Head of caudate nucleus (tissue), 42 donors: ENCODE measurements around the gene NBPF19.
"Not testable (repeated sequence)": the region's sequence is repeated elsewhere in the genome, so short reads cannot be mapped to it uniquely, and the experiment has no call there.

Experiments used
- DNase-seq, 42 donors: peaks; one replicate each; pipeline versions ENCODE4 v3.0.0 to v3.0.0-alpha.2; 2020 to 2021; ENCODE audit warnings: mixed read lengths in 7 of 42
- intact Hi-C: fragments of 100-400 bp; cut with DNase I; formaldehyde crosslinking; loops from one replicate; pipeline ENCODE4 v1.15.0; 2022

NBPF19 gene, protein sequence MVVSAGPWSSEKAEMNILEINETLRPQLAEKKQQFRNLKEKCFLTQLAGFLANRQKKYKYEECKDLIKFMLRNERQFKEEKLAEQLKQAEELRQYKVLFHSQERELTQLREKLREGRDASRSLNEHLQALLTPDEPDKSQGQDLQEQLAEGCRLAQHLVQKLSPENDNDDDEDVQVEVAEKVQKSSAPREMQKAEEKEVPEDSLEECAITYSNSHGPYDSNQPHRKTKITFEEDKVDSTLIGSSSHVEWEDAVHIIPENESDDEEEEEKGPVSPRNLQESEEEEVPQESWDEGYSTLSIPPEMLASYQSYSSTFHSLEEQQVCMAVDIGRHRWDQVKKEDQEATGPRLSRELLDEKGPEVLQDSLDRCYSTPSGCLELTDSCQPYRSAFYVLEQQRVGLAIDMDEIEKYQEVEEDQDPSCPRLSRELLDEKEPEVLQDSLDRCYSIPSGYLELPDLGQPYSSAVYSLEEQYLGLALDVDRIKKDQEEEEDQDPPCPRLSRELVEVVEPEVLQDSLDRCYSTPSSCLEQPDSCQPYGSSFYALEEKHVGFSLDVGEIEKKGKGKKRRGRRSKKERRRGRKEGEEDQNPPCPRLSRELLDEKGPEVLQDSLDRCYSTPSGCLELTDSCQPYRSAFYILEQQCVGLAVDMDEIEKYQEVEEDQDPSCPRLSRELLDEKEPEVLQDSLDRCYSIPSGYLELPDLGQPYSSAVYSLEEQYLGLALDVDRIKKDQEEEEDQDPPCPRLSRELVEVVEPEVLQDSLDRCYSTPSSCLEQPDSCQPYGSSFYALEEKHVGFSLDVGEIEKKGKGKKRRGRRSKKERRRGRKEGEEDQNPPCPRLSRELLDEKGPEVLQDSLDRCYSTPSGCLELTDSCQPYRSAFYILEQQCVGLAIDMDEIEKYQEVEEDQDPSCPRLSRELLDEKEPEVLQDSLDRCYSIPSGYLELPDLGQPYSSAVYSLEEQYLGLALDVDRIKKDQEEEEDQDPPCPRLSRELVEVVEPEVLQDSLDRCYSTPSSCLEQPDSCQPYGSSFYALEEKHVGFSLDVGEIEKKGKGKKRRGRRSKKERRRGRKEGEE (N-terminal part only)

DNA sequence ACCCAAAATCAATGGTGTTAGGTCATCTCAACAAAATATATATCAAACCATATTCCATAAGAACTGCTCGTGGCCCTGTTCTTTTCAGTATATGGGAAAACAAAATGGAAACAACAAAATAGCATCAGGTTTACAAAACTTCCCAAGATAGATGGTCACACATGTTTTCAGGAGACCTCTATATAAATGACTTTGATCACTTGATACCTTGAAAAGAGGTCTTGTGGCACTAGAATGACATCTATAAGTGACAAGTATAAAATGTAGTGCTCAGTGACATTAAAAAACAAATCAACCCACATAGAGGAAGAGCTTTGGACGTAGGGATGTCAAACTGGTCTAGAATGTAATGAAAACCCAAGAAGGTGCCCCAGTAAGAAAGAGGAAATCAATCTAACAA, at the start of gene NBPF19:
TSS of gene NBPF19 (plus strand) at position 301 of the 400 bp plus-strand sequence. CDS start 888 bp downstream, outside the sequence.
- intact Hi-C loops, DNase-seq: not testable (repeated sequence)

DNA sequence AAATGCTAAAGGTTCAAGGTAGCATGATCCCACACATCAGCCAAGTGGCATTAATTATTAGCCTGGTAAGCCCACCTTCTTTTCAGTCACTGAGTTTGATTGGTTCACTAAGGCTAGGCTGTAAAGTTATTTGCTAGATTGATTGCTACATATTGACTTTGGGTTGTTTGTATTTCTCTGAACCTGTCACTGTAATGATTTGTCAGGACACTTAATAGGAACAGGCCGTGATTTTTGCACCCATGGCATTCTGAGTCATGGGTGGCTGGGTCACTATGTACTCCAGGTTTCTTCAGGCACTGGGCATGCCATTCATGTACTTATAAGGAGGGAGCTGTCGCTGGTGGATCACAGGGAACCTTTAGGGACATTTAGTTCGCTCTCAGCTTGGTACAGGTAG, 46.5 kb upstream of the NBPF19 start:
- DNase-seq, intact Hi-C loops: not testable (repeated sequence)

DNA sequence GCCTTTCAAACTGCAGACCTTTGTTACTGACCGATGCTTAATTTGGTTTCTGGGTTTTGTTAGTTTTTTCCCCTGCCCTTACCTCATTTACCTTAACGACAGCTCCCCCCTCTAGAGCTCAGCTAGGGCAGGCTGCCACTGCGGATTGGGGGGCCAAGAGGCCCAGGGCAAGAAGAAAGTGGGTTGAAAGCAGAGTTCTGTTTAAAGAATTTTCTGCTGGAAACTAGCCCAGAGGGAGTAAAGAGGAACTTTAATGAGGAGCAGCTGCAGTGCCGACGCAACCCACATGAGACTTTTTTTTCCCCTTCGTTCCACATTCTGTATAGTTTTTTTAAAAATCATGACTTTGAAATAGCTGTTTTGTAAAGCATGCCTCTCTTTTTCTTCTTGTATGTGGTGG, 29.4 kb upstream of the NBPF19 start:
- DNase-seq = peak in 40 of 42 donors; percentile 1 to 60 (median 26)
- intact Hi-C loops = not testable (repeated sequence)

DNA sequence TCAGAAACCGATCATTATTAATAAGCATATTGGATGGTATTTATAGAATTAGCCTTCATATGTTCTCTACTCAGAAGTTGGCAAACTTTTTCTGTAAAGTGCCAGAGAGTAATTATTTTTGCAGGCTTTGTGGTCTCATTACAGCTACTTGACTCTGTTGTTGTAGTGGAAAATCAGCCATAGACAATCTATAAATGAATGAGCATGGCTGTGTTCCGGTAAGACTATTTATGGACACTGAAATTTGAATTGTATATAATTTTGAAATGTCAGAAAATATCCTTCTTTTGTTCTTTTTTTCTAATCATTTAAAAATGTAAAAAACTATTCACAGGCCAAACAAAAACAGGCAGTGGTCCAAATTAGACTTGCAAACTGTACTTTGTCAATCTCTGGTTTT, 22.6 kb upstream of the NBPF19 start:
- intact Hi-C loops, DNase-seq: not testable (repeated sequence)

DNA sequence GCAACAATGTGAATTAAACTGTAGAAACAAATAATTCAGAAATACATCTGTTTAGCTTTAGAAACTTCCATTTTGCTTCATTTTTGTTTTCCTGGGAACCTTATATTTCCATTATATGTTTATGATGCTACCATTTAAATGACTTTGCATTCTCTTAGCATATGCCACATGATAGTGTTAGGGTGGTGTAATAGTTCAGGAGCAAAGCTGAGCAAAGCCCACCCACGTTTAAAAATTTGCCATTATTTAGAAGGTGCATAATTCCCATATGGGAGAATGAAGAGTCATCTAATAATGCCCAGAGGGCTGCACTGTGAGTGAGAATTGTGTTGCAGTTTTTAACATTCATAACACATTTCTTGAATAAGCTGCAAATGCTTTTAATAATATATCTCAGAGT, 22.2 kb upstream of the NBPF19 start:
- intact Hi-C loops, DNase-seq: not testable (repeated sequence)

DNA sequence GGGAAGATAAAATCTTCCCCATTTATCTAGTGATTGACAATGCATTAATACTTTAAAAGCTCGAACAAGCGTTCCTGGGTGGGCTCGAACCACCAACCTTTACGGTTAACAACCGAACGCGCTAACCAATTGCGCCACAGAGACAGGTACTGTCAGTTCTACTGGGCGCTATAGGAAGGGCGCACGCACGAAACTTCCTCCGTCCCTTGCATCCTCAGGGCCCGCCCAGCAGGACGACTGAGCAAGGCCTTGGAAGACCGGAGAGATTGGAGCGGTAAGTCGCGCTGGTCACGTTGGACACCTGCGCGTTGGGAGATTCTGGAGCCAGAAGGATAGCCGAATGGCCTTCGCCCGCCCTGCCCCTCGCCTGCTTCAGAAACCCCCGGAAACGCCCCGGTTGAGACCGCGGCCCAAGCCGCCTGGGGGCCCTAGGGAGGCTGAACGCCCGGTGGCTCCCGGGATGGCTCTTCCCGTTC, 83.5 kb downstream of the NBPF19 start:
- intact Hi-C loops = not testable (repeated sequence)
- peak; percentile 6 to 72 (median 37) for DNase-seq

DNA sequence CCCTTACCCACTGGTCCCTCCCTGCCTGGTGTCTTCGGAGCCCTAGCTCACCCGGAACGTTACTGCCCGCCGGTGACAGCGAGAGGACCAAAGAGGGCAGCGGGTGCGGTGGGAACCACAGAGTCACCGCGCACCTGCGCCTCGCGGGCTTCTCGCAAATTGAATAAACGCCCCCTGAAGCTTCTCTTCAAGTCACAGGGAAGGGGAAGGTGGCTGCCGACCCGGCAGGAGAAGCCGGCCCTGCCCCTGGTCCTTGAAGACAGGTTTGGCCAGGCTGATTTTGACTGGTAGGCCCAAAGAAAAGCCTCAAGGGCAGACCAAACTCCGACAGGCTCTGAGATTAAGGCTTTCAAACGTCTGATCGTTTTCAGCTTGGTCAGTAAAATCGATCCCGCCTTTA, 87.0 kb downstream of the NBPF19 start:
- DNase-seq, intact Hi-C loops: not testable (repeated sequence)

DNA sequence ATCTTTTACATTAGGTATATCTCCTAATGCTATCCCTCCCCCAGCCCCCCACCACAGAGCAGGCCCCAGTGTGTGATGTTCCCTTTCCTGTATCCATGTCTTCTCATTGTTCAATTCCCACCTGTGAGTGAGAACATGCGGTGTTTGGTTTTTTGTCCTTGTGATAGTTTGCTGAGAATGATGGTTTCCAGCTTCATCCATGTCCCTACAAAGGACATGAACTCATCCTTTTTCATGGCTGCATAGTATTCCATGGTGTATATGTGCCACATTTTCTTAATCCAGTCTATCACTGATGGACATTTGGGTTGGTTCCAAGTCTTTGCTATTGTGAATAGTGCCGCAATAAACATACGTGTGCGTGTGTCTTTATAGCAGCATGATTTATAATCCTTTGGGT, 90.6 kb downstream of the NBPF19 start:
- DNase-seq, intact Hi-C loops: not testable (repeated sequence)

DNA sequence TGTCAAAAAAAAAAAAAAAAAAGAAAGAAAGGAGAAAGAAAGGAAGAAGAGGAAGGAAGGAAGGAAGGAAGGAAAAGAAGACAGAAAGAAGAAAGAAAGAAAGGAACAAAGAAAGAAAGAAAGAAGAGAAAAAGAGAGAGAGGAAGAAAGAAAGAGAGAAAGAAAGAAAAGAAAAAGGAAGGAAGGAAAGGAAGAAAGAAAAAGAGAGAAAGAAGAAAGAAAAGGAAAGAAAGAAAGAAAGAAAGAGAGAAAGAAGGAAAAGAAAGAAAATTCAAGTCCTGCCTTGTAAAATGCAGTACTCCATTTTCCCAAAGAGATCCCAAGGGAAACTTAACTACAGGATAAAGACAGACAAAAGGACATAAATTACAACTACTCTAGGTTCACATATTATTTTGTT, 97.9 kb downstream of the NBPF19 start:
- intact Hi-C loops, DNase-seq: not testable (repeated sequence)

DNA sequence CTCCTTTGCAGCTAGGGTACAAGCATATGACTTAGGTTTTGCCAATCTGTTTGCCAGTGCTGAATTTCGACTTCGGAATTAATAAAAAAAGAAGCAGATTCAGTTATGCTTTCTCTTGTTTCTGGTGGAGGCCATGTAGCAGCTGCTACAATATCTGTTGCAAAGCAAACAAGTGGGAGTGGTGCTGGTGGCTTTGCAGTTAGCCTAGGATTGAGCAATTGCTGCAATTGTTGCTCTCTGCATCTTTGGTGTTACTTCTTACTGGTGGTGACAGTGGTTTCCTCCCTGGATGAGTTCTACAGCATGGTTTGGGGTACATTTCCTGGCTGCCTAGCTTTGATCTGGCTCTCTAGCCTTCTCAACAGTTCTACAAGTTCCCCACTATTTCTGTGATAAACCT, 110.7 kb downstream of the NBPF19 start:
- intact Hi-C loops, DNase-seq: not testable (repeated sequence)
